ENCODE data around the gene HTR3D. TPM values are rescaled to one million over a fixed set of nuclear protein-coding genes. Genes with fewer than 3 reads are reported as not detected.
"Not testable (repeated sequence)": the region's sequence is repeated elsewhere in the genome, so short reads cannot be mapped to it uniquely, and the experiment has no call there.

The HTR3D gene
- total RNA-seq, 6 experiments from 2014 or later, result not detected

GRCh38 chr3:184030536-184030935 is 1.0 kb upstream of the HTR3D start:
- no peaks in the 10 kb centered on the region for H3K27me3 ChIP-seq
- DNase-seq (no peak), ATAC-seq (no peak)
- H3K4me1 ChIP-seq, result no peaks in the 10 kb centered on the region
- no peaks in the 10 kb centered on the region for H3K9me3 ChIP-seq
- TF ChIP-seq POLR2A (IDR thresholded peaks at IDR 0.05) (no peak), CTCF (IDR thresholded peaks at IDR 0.05) (no peak)
- no peak overlapping the region for H3K4me3 ChIP-seq
- H3K36me3 ChIP-seq, result no peaks in the 10 kb centered on the region
- no peak overlapping the region for H3K27ac ChIP-seq
- WGBS (ENCODE audit: insufficient coverage, low coverage, low lambda C conversion rate, missing lambda C conversion rate), result 58% methylated on average over 3 of the region's 3 CpGs
- intact Hi-C loops (cut with DNase I), result no loop called here

DNA sequence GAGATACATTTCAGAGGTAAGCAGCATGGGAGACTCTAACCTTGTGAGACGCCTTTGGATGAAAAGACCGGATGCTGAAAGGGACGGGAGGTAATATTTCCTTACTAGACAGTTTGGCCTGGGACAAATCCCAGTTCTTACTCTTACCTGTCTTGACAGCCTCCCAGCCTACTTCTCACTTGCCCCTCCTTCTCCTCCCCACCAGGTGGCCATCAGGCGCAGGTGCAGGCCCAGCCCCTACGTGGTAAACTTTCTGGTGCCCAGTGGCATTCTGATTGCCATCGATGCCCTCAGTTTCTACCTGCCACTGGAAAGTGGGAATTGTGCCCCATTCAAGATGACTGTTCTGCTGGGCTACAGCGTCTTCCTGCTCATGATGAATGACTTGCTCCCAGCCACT is 6.3 kb downstream of the HTR3D start:
- no peak overlapping the region for H3K27ac ChIP-seq
- TF ChIP-seq CTCF (IDR thresholded peaks at IDR 0.05), result no peak
- TF ChIP-seq POLR2A (IDR thresholded peaks at IDR 0.05), result no peak
- intact Hi-C loops (cut with DNase I), result no loop called here
- WGBS (ENCODE audit: insufficient coverage, low coverage, low lambda C conversion rate, missing lambda C conversion rate), result 68% methylated on average over 7 of the region's 7 CpGs
- no peaks in the 10 kb centered on the region for H3K27me3 ChIP-seq
- H3K4me1 ChIP-seq, result no peaks in the 10 kb centered on the region
- ATAC-seq, result no peak
- H3K36me3 ChIP-seq, result no peaks in the 10 kb centered on the region
- DNase-seq, result no peak
- no peak overlapping the region for H3K4me3 ChIP-seq
- no peaks in the 10 kb centered on the region for H3K9me3 ChIP-seq

GRCh38 chr3:184038307-184038706 is 6.8 kb downstream of the HTR3D start:
- intact Hi-C loops (cut with DNase I); H3K4me1 ChIP-seq; H3K27ac ChIP-seq; H3K36me3 ChIP-seq; DNase-seq; H3K9me3 ChIP-seq; H3K27me3 ChIP-seq; H3K4me3 ChIP-seq: not testable (repeated sequence)
- ATAC-seq, result peak in 1 of 4 donors; percentile 14
- 52% methylated on average over 5 of the region's 9 CpGs for WGBS (ENCODE audit: insufficient coverage, low coverage, low lambda C conversion rate, missing lambda C conversion rate)

DNA sequence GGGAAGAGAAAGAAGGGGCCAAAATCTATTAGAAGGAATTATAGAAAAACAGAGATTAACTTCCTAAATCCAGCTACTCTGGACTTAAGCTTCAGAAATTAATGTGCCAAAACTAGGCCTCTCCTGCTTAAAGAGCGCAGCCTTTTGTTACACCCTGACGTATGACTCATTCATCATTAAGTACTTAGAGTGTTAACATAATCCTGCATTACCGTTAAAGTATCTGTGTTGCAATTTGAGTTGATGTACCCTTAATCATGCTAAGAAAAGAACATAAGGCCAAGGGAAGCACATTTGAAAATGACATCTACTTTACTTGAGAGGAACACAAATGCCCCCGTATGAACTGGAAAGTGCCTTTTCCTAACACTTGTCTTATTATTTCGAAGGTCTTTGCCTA is 7.9 kb downstream of the HTR3D start:
- Histone ChIP-seq H3K9me3 (no peaks in the 10 kb centered on the region), H3K27me3 (no peaks in the 10 kb centered on the region), H3K36me3 (no peaks in the 10 kb centered on the region), H3K4me1 (no peaks in the 10 kb centered on the region), H3K4me3 (no peak overlapping the region), H3K27ac (no peak overlapping the region)
- DNase-seq (no peak), ATAC-seq (no peak)
- WGBS (ENCODE audit: insufficient coverage, low coverage, low lambda C conversion rate, missing lambda C conversion rate), result 72% methylated on average over 5 of the region's 5 CpGs
- TF ChIP-seq CTCF (IDR thresholded peaks at IDR 0.05) (no peak), POLR2A (IDR thresholded peaks at IDR 0.05) (no peak)
- intact Hi-C loops (cut with DNase I), result no loop called here

DNA sequence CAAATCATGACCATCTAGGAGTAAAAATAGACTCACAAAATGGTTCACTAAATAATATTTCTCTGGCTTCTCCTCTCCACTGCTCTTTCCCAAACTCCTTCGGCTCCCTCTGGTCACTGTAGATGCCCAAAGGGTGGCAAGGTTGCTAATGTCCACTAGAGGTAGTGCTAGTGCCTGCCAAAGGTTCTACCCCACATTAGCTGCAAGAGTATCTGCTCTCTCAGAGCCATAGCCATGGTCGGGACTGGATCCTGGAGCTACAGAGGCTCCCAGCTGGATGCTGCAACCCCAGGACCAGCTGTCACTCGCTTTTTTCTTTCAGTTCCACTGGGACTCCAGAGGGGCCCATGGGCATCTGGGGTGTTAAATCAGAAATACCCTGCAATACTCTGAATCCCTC is 8.5 kb downstream of the HTR3D start:
- intact Hi-C loops (cut with DNase I), result no loop called here
- WGBS (ENCODE audit: insufficient coverage, low coverage, low lambda C conversion rate, missing lambda C conversion rate), result 16% methylated on average over 3 of the region's 3 CpGs
- TF ChIP-seq POLR2A (IDR thresholded peaks at IDR 0.05), result no peak
- peak; percentile 48 to 68 (median 58) for TF ChIP-seq CTCF (IDR thresholded peaks at IDR 0.05)
- Histone ChIP-seq H3K27ac (no peak overlapping the region), H3K4me1 (no peaks in the 10 kb centered on the region), H3K4me3 (no peak overlapping the region), H3K36me3 (no peaks in the 10 kb centered on the region), H3K9me3 (no peaks in the 10 kb centered on the region), H3K27me3 (no peaks in the 10 kb centered on the region)
- DNase-seq, result peak in 1 of 3 donors; percentile 53
- peak; percentile 95 to 98 (median 96) for ATAC-seq
